H1 (cell line): ENCODE results near the gene PAX6. TPM values are rescaled to one million over a fixed set of nuclear protein-coding genes. Genes with fewer than 3 reads are reported as not detected.
A peak's percentile ranks its signal among the peaks of the same experiment; 100 is the strongest.

Experiments
- CTCF ChIA-PET: fragments of 300-600 bp; sonication (Branson Sonifier 250); formaldehyde crosslinking; loops from one replicate; lab custom pipeline; 2021; ENCODE audit not compliant: partially characterized antibody; lab: Charles Lee
- POLR2A ChIA-PET: fragments of 300-600 bp; sonication (Branson Sonifier 250); formaldehyde crosslinking; loops from one replicate; lab custom pipeline; 2021; ENCODE audit warnings: inconsistent platforms; ENCODE audit not compliant: partially characterized antibody; lab: Charles Lee
- DNase-seq, 2 experiments: peaks; one replicate each; pipeline versions ENCODE4 v3.0.0 to v3.0.0-alpha.2; 2010 to 2022; ENCODE audit warnings: low spot score in 2 of 2, low read depth in 1 of 2, mixed read lengths in 1 of 2
- FAIRE-seq: peaks from 2 replicates; lab custom pipeline; 2011; peaks lifted over from hg19 to GRCh38; lab: Jason Lieb, UNC
- H2AFZ ChIP-seq: 2 replicates; pipeline ENCODE4 v1.8.1; 2012; ENCODE audit warnings: low read length, inconsistent platforms
- H2AK5ac ChIP-seq: 2 replicates; pipeline ENCODE4 v1.6.1; 2013; ENCODE audit warnings: low read depth, low read length
- H2BK120ac ChIP-seq: replicated peaks from 2 replicates; pipeline ENCODE3; 2013; ENCODE audit warnings: low read depth, low read length, inconsistent platforms
- H2BK12ac ChIP-seq: 2 replicates; pipeline ENCODE4 v1.6.1; 2013; ENCODE audit warnings: low read depth, low read length
- H2BK15ac ChIP-seq: 2 replicates; pipeline ENCODE4 v1.6.1; 2013; ENCODE audit warnings: low read length
- H2BK20ac ChIP-seq: 2 replicates; pipeline ENCODE4 v1.6.1; 2013; ENCODE audit warnings: low read length
- H2BK5ac ChIP-seq: 2 replicates; pipeline ENCODE4 v1.6.1; 2013; ENCODE audit warnings: low read depth, low read length
- H3K14ac ChIP-seq: 2 replicates; pipeline ENCODE4 v1.6.1; 2013; ENCODE audit warnings: inconsistent platforms; ENCODE audit not compliant: insufficient read length
- H3K18ac ChIP-seq: 2 replicates; pipeline ENCODE4 v1.6.1; 2013; ENCODE audit warnings: low read length; ENCODE audit errors: extremely low read depth
- H3K23ac ChIP-seq: 2 replicates; pipeline ENCODE4 v1.6.1; 2013; ENCODE audit warnings: inconsistent platforms; ENCODE audit not compliant: insufficient read length
- H3K23me2 ChIP-seq: 2 replicates; pipeline ENCODE4 v1.6.1; 2013; ENCODE audit warnings: low read depth, low read length
- H3K27ac ChIP-seq: 2 replicates; pipeline ENCODE4 v1.6.1; 2011; ENCODE audit warnings: low read depth, low read length, inconsistent platforms
- H3K27me3 ChIP-seq, 4 experiments: replicated peaks in 1 of 4; 1 replicate in 1 of 4; 2 replicates in 3 of 4; pipeline versions ENCODE4 v1.6.1 to v1.8.1; 2011 to 2013; ENCODE audit warnings: low read length in 3 of 4, mild to moderate bottlenecking in 3 of 4, inconsistent platforms in 2 of 4, mixed read lengths in 2 of 4, moderate library complexity in 1 of 4; ENCODE audit not compliant: control insufficient read depth in 3 of 4, insufficient read depth in 3 of 4; ENCODE audit errors: extremely low read depth in 1 of 4
- H3K36me3 ChIP-seq, 4 experiments: 2 replicates each; pipeline versions ENCODE4 v1.6.1 to v1.8.1; 2011 to 2013; ENCODE audit warnings: mild to moderate bottlenecking in 4 of 4, low read length in 3 of 4, moderate library complexity in 2 of 4, control low read depth in 1 of 4, inconsistent platforms in 1 of 4; ENCODE audit not compliant: insufficient read depth in 4 of 4, control insufficient read depth in 2 of 4
- H3K4ac ChIP-seq: replicated peaks from 2 replicates; pipeline ENCODE3; 2013; ENCODE audit warnings: low read length, low read depth, mixed read lengths, inconsistent platforms; ENCODE audit not compliant: insufficient read length
- H3K4me1 ChIP-seq, 4 experiments: replicated peaks in 1 of 4; 1 replicate in 1 of 4; 2 replicates in 3 of 4; pipeline versions ENCODE4 v1.6.1 to v1.8.1; 2011 to 2013; ENCODE audit warnings: low read length in 3 of 4, inconsistent platforms in 2 of 4, mixed read lengths in 1 of 4; ENCODE audit not compliant: insufficient read depth in 4 of 4, control insufficient read depth in 3 of 4
- H3K4me2 ChIP-seq, 2 experiments: 2 replicates each; pipeline versions ENCODE4 v1.6.1 to v1.8.1; 2011 to 2013; ENCODE audit warnings: low read depth in 2 of 2, low read length in 2 of 2, control low read depth in 1 of 2, inconsistent platforms in 1 of 2, mild to moderate bottlenecking in 1 of 2; ENCODE audit not compliant: insufficient read depth in 1 of 2
- H3K4me3 ChIP-seq, 4 experiments: fragments of 200-600, 300-600 bp in 1 of 4; sonication (generic), shearing (Covaris generic), sonication (Bioruptor Twin) in 1 of 4; 2 replicates each; pipeline versions ENCODE4 v1.5.1 to v1.8.1; 2011 to 2016; ENCODE audit warnings: low read length in 4 of 4, low read depth in 3 of 4, control low read depth in 2 of 4, inconsistent platforms in 2 of 4, mild to moderate bottlenecking in 2 of 4, mixed read lengths in 1 of 4, moderate library complexity in 1 of 4; ENCODE audit not compliant: insufficient read depth in 2 of 4; ENCODE audit errors: extremely low read depth in 1 of 4
- H3K56ac ChIP-seq: replicated peaks from 2 replicates; pipeline ENCODE3; 2013; ENCODE audit warnings: low read depth, mild to moderate bottlenecking, mixed read lengths, low read length, inconsistent platforms; ENCODE audit not compliant: insufficient read length
- H3K79me1 ChIP-seq: 2 replicates; pipeline ENCODE4 v1.6.1; 2013; ENCODE audit warnings: low read depth, low read length, control low read depth
- H3K79me2 ChIP-seq, 2 experiments: 2 replicates each; pipeline versions ENCODE4 v1.6.1 to v1.8.1; 2012 to 2013; ENCODE audit warnings: low read length in 2 of 2, mild to moderate bottlenecking in 2 of 2, inconsistent platforms in 1 of 2; ENCODE audit not compliant: insufficient read depth in 2 of 2, control insufficient read depth in 1 of 2
- H3K9ac ChIP-seq, 4 experiments: replicated peaks in 1 of 4; 1 replicate in 1 of 4; 2 replicates in 3 of 4; pipeline versions ENCODE4 v1.6.1 to v1.8.1; 2011 to 2013; ENCODE audit warnings: low read depth in 3 of 4, low read length in 3 of 4, control low read depth in 2 of 4, mild to moderate bottlenecking in 2 of 4, moderate library complexity in 2 of 4, inconsistent platforms in 1 of 4; ENCODE audit errors: extremely low read depth in 1 of 4
- H3K9me3 ChIP-seq, 2 experiments: 2 replicates each; pipeline versions ENCODE4 v1.6.1 to v1.8.1; 2012 to 2013; ENCODE audit warnings: mild to moderate bottlenecking in 2 of 2, moderate library complexity in 2 of 2, control low read depth in 1 of 2, inconsistent platforms in 1 of 2, low read depth in 1 of 2, low read length in 1 of 2, mixed read lengths in 1 of 2; ENCODE audit not compliant: insufficient read depth in 2 of 2
- H4K20me1 ChIP-seq, 2 experiments: replicated peaks in 1 of 2; 2 replicates each; pipeline versions ENCODE3 to v1.8.1; 2011 to 2013; ENCODE audit warnings: inconsistent platforms in 2 of 2, low read length in 2 of 2, mild to moderate bottlenecking in 1 of 2; ENCODE audit not compliant: insufficient read depth in 2 of 2, control insufficient read depth in 1 of 2
- H4K5ac ChIP-seq: 2 replicates; pipeline ENCODE4 v1.6.1; 2013; ENCODE audit warnings: low read length, low read depth, mixed read lengths, inconsistent platforms; ENCODE audit not compliant: insufficient read length
- H4K8ac ChIP-seq: 2 replicates; pipeline ENCODE4 v1.8.0; 2013; ENCODE audit warnings: mild to moderate bottlenecking, moderate library complexity, low read length, inconsistent platforms; ENCODE audit not compliant: insufficient read depth; ENCODE audit errors: extremely low read depth
- H4K91ac ChIP-seq: replicated peaks from 2 replicates; pipeline ENCODE3; 2013; ENCODE audit warnings: low read length, mixed read lengths, inconsistent platforms; ENCODE audit not compliant: insufficient read length
- CTBP2 ChIP-seq: IDR thresholded peaks from 2 replicates; pipeline ENCODE4 v1.7.0; 2011; ENCODE audit warnings: borderline replicate concordance, mild to moderate bottlenecking, moderate library complexity, mixed read lengths, low read length; ENCODE audit not compliant: insufficient read depth, insufficient read length
- EZH2 ChIP-seq: fragments of 200-600 bp; sonication (generic); IDR thresholded peaks from 2 replicates; pipeline ENCODE4 v1.7.1; 2012; ENCODE audit warnings: low read depth, mild to moderate bottlenecking, moderate library complexity, low read length, inconsistent platforms; ENCODE audit not compliant: severe bottlenecking
- RAD21 ChIP-seq, 2 experiments: IDR thresholded peaks in 1 of 2; conservative IDR thresholded peaks in 1 of 2; 2 replicates each; pipeline ENCODE4 v1.6.1; 2011; ENCODE audit warnings: low read depth in 2 of 2, low read length in 2 of 2, improper control_type of control experiment in 1 of 2, inconsistent platforms in 1 of 2, mild to moderate bottlenecking in 1 of 2, moderate library complexity in 1 of 2
- RNF2 ChIP-seq: fragments of 200-900, 300-1000 bp; sonication (generic); IDR thresholded peaks from 2 replicates; pipeline ENCODE4 v1.7.1; 2016; ENCODE audit warnings: borderline replicate concordance, low read depth, mild to moderate bottlenecking, antibody characterized with exemption, low read length; ENCODE audit not compliant: poor library complexity, severe bottlenecking; ENCODE audit errors: missing control alignments
- RXRA ChIP-seq: IDR thresholded peaks from 2 replicates; pipeline ENCODE4 v1.6.1; 2011; ENCODE audit warnings: low read depth, mild to moderate bottlenecking, low read length, moderate library complexity; ENCODE audit not compliant: insufficient read depth
- SUZ12 ChIP-seq: fragments of 200-600 bp; sonication (generic); IDR thresholded peaks from 2 replicates; pipeline ENCODE4 v1.6.1; 2012; ENCODE audit warnings: mild to moderate bottlenecking, inconsistent platforms, low read length, moderate library complexity, mixed read lengths
- WGBS, 2 experiments: shearing (Covaris generic) in 1 of 2; methylation state at CpG; one replicate each; pipeline versions ENCODE4 v1.1.6 to v1.1.7; 2013 to 2015; ENCODE audit warnings: low lambda C conversion rate in 2 of 2, mixed read lengths in 2 of 2, inconsistent platforms in 1 of 2, low coverage in 1 of 2, missing lambda C conversion rate in 1 of 2; ENCODE audit not compliant: insufficient replicate concordance in 2 of 2, insufficient coverage in 1 of 2, insufficient read length in 1 of 2; ENCODE audit errors: extremely low coverage in 1 of 2, missing lambda C conversion rate in 1 of 2; 5-methylcytosine and 5-hydroxymethylcytosine counted together
- polyA plus RNA-seq, 7 experiments: library from polyadenylated mRNA; depleted of rRNA in 3 of 7; stranded (reverse) in 5 of 7; unstranded in 2 of 7; fragments of >200 nt in 5 of 7; fragments of 200-250 nt in 2 of 7; gene quantifications; 1 replicate in 5 of 7; 2 replicates in 1 of 7; 4 replicates in 1 of 7; pipeline versions ENCODE4 v1.2.1 to v1.2.3, GENCODE V29; 2011 to 2013; ENCODE audit warnings: missing spikeins in 2 of 7, mixed read lengths in 2 of 7
- total RNA-seq: library from RNA; stranded (reverse); fragmentation: NEBNext Ultra II Directional; extraction: Animal tissue kit (Norgen Biotek cat#: 25700); gene quantifications from 2 replicates; pipeline ENCODE4 v1.2.1, GENCODE V29; 2021

Gene PAX6
- total and polyA plus RNA-seq, 2 of the 8 experiments (the other 6 are each of a cell fraction or from before 2014, with no cell fraction given) = 0.30 to 0.65 TPM

- Histone ChIP-seq H3K9ac (no peak overlapping the region), H2BK15ac (0 out of 2 replicates have a peak overlapping the region, but pooled peaks have one; percentile 22), H3K56ac (no peak overlapping the region), H4K20me1 (peaks cover 2 to 20% of the 10 kb centered on the region in 2 experiments), H3K4me2 (peak overlapping the region in 1 of 2 experiments; percentile 56; a peak in 2 of 4 replicates), H3K27me3 (peaks cover 83 to 99% (median 96%) of the 10 kb centered on the region in 4 experiments), H3K23me2 (peaks cover 3% of the 10 kb centered on the region; the same call in 1 of the 2 replicates), H4K5ac (no peak overlapping the region), H3K23ac (no peak overlapping the region), H2BK120ac (no peak overlapping the region), H3K14ac (no peak overlapping the region), H3K9me3 (no peaks in the 10 kb centered on the region), H4K8ac (no peak overlapping the region), H3K4me1 (peaks cover 24 to 43% (median 29%) of the 10 kb centered on the region in 4 experiments), H2BK12ac (0 out of 2 replicates have a peak overlapping the region, but pooled peaks have one; percentile 29), H4K91ac (no peak overlapping the region), H2BK20ac (0 out of 2 replicates have a peak overlapping the region, but pooled peaks have one; percentile 4), H3K27ac (no peak overlapping the region), H3K36me3 (no peaks in the 10 kb centered on the region), H2AK5ac (peak overlapping the region; percentile 71), H3K79me1 (no peaks in the 10 kb centered on the region), H2AFZ (no peak overlapping the region), H3K18ac (no peak overlapping the region), H3K79me2 (no peaks in the 10 kb centered on the region), H2BK5ac (no peak overlapping the region; the same call in 1 of the 2 replicates), H3K4ac (no peak overlapping the region), H3K4me3 (peak overlapping the region in 1 of 4 experiments; percentile 39; a peak in 2 of 8 replicates)
- CTCF ChIA-PET = interaction anchor here (0.7 to 7.2 kb wide), 11 partner anchors 8 to 202 kb away, joined by 3 to 88 read pairs (median 5); no protein-coding TSS in a partner anchor
- POLR2A ChIA-PET = interaction anchor here (0.7 to 2.4 kb wide), 6 partner anchors 8 to 252 kb away, joined by 3 to 8 read pairs (median 4); no protein-coding TSS in a partner anchor
- 0 out of 4 replicates have a peak, but pooled peaks of 1 of the 2 experiments have one; percentile 4 for TF ChIP-seq RAD21 (IDR thresholded peaks at IDR 0.05 in 1 of 2, conservative IDR thresholded peaks at IDR 0.05 in 1 of 2; ENCODE audit: low read depth in 2 of 2, low read length in 2 of 2)
- TF ChIP-seq RXRA = no peak
- peak; percentile 27 for TF ChIP-seq CTBP2
- TF ChIP-seq SUZ12 = peak; percentile 35
- peak; percentile 75 for TF ChIP-seq RNF2
- TF ChIP-seq EZH2 = peak; percentile 79
- 6% methylated on average over 13 of the region's 13 CpGs; no CpG with 5 or more reads in 1 of the 2 experiments for WGBS, 2 experiments
- peak in 1 of 2 experiments; percentile 52 for DNase-seq
- no peak for FAIRE-seq
Measured at GRCh38 chr11:31806928-31807798, 4.0 kb downstream of the PAX6 start.
